Measurements from ENCODE around the gene CLDN20. TPM values are rescaled to one million over a fixed set of nuclear protein-coding genes. Genes with fewer than 3 reads are reported as not detected.

CLDN20 gene
- total RNA-seq, 2 donors from 2014 or later: not detected

DNA sequence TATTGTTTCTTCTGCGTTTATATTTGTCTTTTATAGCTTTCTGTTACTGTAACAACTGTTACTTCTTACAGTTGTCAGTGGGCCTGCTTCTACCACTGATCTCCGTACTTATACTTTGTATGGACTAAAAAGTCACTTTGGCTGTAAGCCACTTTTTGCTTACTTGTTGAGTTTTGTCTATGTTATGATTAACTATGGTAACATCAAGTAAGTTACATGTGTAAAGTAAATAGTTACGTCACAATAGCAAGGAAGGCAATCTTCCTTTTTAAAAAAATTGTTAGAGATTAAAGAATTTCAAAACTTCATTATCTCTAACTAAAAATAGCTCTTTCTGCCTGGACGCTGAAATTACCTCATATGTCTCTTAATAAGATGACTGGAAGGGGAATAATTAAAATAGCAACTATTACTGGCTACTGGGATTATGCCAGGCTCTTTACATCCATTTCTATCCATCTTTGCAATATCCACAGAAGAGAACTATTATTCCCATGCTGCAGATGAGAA lies 39.6 kb downstream of the CLDN20 start:
- H3K36me3 ChIP-seq: no peaks in the 10 kb centered on the region
- TF ChIP-seq, protein P1, sequence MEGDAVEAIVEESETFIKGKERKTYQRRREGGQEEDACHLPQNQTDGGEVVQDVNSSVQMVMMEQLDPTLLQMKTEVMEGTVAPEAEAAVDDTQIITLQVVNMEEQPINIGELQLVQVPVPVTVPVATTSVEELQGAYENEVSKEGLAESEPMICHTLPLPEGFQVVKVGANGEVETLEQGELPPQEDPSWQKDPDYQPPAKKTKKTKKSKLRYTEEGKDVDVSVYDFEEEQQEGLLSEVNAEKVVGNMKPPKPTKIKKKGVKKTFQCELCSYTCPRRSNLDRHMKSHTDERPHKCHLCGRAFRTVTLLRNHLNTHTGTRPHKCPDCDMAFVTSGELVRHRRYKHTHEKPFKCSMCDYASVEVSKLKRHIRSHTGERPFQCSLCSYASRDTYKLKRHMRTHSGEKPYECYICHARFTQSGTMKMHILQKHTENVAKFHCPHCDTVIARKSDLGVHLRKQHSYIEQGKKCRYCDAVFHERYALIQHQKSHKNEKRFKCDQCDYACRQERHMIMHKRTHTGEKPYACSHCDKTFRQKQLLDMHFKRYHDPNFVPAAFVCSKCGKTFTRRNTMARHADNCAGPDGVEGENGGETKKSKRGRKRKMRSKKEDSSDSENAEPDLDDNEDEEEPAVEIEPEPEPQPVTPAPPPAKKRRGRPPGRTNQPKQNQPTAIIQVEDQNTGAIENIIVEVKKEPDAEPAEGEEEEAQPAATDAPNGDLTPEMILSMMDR (IDR thresholded peaks at IDR 0.05): no peak
- no peak for DNase-seq
- H3K9me3 ChIP-seq: no peaks in the 10 kb centered on the region
- H3K9ac ChIP-seq (ENCODE audit: low read depth in 2 of 2, low read length in 2 of 2): no peak overlapping the region
- intact Hi-C loops (cut with DNase I): no loop called here
- no peak overlapping the region for H3K27ac ChIP-seq
- H3K4me3 ChIP-seq: no peak overlapping the region
- H3K4me1 ChIP-seq: no peaks in the 10 kb centered on the region
- no peaks in the 10 kb centered on the region for H3K27me3 ChIP-seq

DNA sequence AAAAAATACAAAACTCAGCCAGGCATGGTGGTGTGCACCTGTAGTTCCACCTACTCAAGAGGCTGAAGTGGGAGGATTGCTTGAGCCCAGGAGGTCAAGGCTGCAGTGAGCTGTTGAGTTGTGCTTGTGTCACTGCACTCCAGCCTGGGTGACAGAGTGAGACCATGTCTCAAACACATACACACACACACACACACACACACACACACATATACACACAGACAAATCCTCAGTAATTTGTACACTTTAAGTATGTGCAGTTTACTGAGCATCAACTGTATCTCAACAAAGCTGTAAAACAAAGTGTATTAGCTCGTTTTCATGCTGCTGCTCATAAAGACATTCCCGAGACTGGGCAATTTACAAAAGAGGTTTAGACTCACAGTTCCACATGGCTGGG lies 43.1 kb downstream of the CLDN20 start:
- TF ChIP-seq, protein P1 (IDR thresholded peaks at IDR 0.05): no peak
- intact Hi-C loops (cut with DNase I): no loop called here
- H3K36me3 ChIP-seq: no peaks in the 10 kb centered on the region
- no peak overlapping the region for H3K4me3 ChIP-seq
- no peaks in the 10 kb centered on the region for H3K27me3 ChIP-seq
- H3K4me1 ChIP-seq: no peaks in the 10 kb centered on the region
- no peak for DNase-seq
- no peaks in the 10 kb centered on the region for H3K9me3 ChIP-seq
- no peak overlapping the region for H3K9ac ChIP-seq (ENCODE audit: low read depth in 2 of 2, low read length in 2 of 2)
- no peak overlapping the region for H3K27ac ChIP-seq

DNA sequence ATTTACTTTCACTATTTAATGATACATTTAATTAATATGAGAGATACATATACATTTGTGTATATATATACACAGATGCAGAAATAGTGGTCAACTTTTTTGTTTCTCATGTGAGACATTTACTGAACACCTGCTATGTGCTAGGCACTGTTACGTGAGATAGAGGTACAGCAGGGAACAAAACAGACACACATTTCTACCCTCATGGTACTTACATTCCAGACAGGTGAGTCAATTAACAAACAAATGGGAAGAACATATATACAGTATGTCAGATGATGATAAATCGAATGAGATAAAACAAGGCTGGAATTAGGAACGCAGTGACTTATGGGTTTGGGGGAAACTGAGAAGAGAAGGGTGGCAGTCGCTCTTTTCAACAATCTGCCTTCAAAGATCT lies 45.3 kb downstream of the CLDN20 start:
- Histone ChIP-seq H3K9ac (ENCODE audit: low read depth in 2 of 2, low read length in 2 of 2) (no peak overlapping the region), H3K9me3 (no peaks in the 10 kb centered on the region), H3K27ac (no peak overlapping the region), H3K4me1 (no peaks in the 10 kb centered on the region), H3K27me3 (no peaks in the 10 kb centered on the region), H3K36me3 (no peaks in the 10 kb centered on the region), H3K4me3 (no peak overlapping the region)
- TF ChIP-seq, protein P1 (IDR thresholded peaks at IDR 0.05): no peak
- no peak for DNase-seq
- intact Hi-C loops (cut with DNase I): no loop called here

DNA sequence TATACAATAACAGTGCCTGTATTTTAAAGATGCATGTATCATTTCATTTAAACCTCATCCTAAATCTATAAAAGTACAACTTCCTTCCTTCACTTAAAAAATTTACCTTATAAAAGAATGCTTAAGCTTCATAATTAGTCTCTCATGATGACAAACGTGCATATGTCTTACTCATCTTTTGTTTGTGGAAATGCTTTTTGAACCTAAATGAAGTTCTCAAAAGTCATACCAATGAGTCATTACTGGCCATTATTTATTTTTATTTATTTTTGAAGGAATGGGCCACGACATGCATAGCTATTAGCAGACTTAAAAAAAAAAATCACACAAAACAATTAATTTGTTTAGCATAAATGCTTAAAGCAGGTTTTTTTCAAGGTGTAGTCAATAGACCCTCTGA lies 46.8 kb downstream of the CLDN20 start:
- H3K9ac ChIP-seq (ENCODE audit: low read depth in 2 of 2, low read length in 2 of 2): no peak overlapping the region
- no peak for DNase-seq
- intact Hi-C loops (cut with DNase I): no loop called here
- H3K4me3 ChIP-seq: no peak overlapping the region
- no peaks in the 10 kb centered on the region for H3K27me3 ChIP-seq
- H3K4me1 ChIP-seq: no peaks in the 10 kb centered on the region
- TF ChIP-seq, protein P1 (IDR thresholded peaks at IDR 0.05): no peak
- H3K36me3 ChIP-seq: no peaks in the 10 kb centered on the region
- H3K27ac ChIP-seq: no peak overlapping the region
- no peaks in the 10 kb centered on the region for H3K9me3 ChIP-seq

DNA sequence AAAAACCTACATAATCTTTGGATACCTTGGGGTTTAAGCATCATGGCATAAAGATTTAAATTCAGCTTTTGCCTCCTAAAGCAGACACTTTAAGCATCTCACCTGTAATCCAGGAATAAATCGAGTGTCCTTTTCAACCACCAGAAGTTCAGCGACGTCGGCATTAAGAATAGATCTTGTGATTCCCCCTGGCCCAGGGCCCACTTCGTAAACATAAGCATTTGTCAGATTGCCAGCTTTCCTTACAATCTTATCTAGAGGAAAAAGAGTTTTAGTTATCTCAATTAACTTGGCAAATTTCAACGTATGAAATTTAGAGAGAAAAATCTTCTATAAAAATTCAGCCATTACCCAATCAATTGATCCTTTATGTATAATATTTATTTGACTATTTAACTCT lies 47.3 kb downstream of the CLDN20 start:
- Histone ChIP-seq H3K4me1 (no peaks in the 10 kb centered on the region), H3K9me3 (no peaks in the 10 kb centered on the region), H3K27ac (no peak overlapping the region), H3K36me3 (no peaks in the 10 kb centered on the region), H3K4me3 (no peak overlapping the region), H3K9ac (ENCODE audit: low read depth in 2 of 2, low read length in 2 of 2) (no peak overlapping the region), H3K27me3 (no peaks in the 10 kb centered on the region)
- DNase-seq: no peak
- intact Hi-C loops (cut with DNase I): no loop called here
- TF ChIP-seq, protein P1 (IDR thresholded peaks at IDR 0.05): no peak
